Hepatocyte (in vitro differentiated cells): ENCODE results near the gene CEMP1. TPM values are rescaled to one million over a fixed set of nuclear protein-coding genes. Genes with fewer than 3 reads are reported as not detected.

Source experiments
- DNase-seq: peaks from one replicate; pipeline ENCODE4 v3.0.0-alpha.2; 2016; ENCODE audit warnings: low spot score
- H2AFZ ChIP-seq: fragments of 200-600 bp; sonication (generic); 2 replicates; pipeline ENCODE4 v1.6.0; 2016; ENCODE audit warnings: antibody characterized with exemption, mild to moderate bottlenecking
- H3K27ac ChIP-seq: fragments of 200-600 bp; sonication (generic); 2 replicates; pipeline ENCODE4 v1.5.1; 2016; ENCODE audit warnings: mild to moderate bottlenecking
- H3K27me3 ChIP-seq: fragments of 200-600 bp; sonication (generic); 2 replicates; pipeline ENCODE4 v1.6.1; 2016
- H3K36me3 ChIP-seq: fragments of 200-600 bp; sonication (generic); replicated peaks from 2 replicates; pipeline ENCODE4 v1.5.1; 2016; ENCODE audit warnings: low read depth; ENCODE audit not compliant: insufficient read depth
- H3K4me1 ChIP-seq: fragments of 200-600 bp; sonication (generic); 2 replicates; pipeline ENCODE4 v1.5.1; 2016; ENCODE audit warnings: mild to moderate bottlenecking, moderate library complexity; ENCODE audit not compliant: insufficient read depth
- H3K4me2 ChIP-seq: fragments of 200-600 bp; sonication (generic); 2 replicates; pipeline ENCODE4 v1.6.0; 2016
- H3K4me3 ChIP-seq: fragments of 200-600 bp; sonication (generic); 2 replicates; pipeline ENCODE4 v1.5.1; 2016; ENCODE audit warnings: mild to moderate bottlenecking
- H3K79me2 ChIP-seq: fragments of 200-600 bp; sonication (generic); 2 replicates; pipeline ENCODE4 v1.6.0; 2017; ENCODE audit warnings: mild to moderate bottlenecking
- H3K9me2 ChIP-seq: fragments of 200-600 bp; sonication (generic); replicated peaks from 2 replicates; pipeline ENCODE4 v1.6.0; 2017; ENCODE audit warnings: mild to moderate bottlenecking; ENCODE audit not compliant: insufficient read depth
- H3K9me3 ChIP-seq: fragments of 200-600 bp; sonication (generic); 2 replicates; pipeline ENCODE4 v1.5.1; 2016; ENCODE audit warnings: low read depth, mild to moderate bottlenecking
- H4K20me1 ChIP-seq: fragments of 200-600 bp; sonication (generic); 2 replicates; pipeline ENCODE4 v1.6.0; 2016; ENCODE audit warnings: mild to moderate bottlenecking; ENCODE audit not compliant: insufficient read depth, poor library complexity, severe bottlenecking
- CTCF ChIP-seq: fragments of 200-600 bp; sonication (generic); IDR thresholded peaks from 2 replicates; pipeline ENCODE4 v1.5.1; 2016; ENCODE audit warnings: antibody characterized with exemption, mild to moderate bottlenecking; ENCODE audit not compliant: poor library complexity
- EZH2 ChIP-seq: fragments of 200-600 bp; sonication (generic); IDR thresholded peaks from 2 replicates; pipeline ENCODE4 v1.6.1; 2016; ENCODE audit warnings: antibody characterized with exemption, mild to moderate bottlenecking, borderline replicate concordance
- EZH2phosphoT487 ChIP-seq: fragments of 200-600 bp; sonication (generic); IDR thresholded peaks from one replicate; pipeline ENCODE4 v1.6.1; 2018; ENCODE audit warnings: antibody characterized with exemption, mild to moderate bottlenecking, low read depth, moderate library complexity; ENCODE audit not compliant: unreplicated experiment, severe bottlenecking
- WGBS: methylation state at CpG from one replicate; pipeline ENCODE4 v1.1.6; 2016; ENCODE audit warnings: low lambda C conversion rate; ENCODE audit errors: missing lambda C conversion rate; 5-methylcytosine and 5-hydroxymethylcytosine counted together
- polyA plus RNA-seq: library from polyadenylated mRNA; unstranded; fragments of >200 nt; fragmentation: Nextera tagmentation; extraction: Ambion mirVana; gene quantifications from 2 replicates; pipeline ENCODE4 v1.2.1, GENCODE V29; 2016
- total RNA-seq: library from RNA; depleted of rRNA; stranded (reverse); fragments of >200 nt; gene quantifications from 2 replicates; pipeline ENCODE4 v1.2.3, GENCODE V29; 2014

CEMP1 gene
- total and polyA plus RNA-seq, 2 experiments from 2014 or later, result 11.1 TPM; not detected in 1

DNA sequence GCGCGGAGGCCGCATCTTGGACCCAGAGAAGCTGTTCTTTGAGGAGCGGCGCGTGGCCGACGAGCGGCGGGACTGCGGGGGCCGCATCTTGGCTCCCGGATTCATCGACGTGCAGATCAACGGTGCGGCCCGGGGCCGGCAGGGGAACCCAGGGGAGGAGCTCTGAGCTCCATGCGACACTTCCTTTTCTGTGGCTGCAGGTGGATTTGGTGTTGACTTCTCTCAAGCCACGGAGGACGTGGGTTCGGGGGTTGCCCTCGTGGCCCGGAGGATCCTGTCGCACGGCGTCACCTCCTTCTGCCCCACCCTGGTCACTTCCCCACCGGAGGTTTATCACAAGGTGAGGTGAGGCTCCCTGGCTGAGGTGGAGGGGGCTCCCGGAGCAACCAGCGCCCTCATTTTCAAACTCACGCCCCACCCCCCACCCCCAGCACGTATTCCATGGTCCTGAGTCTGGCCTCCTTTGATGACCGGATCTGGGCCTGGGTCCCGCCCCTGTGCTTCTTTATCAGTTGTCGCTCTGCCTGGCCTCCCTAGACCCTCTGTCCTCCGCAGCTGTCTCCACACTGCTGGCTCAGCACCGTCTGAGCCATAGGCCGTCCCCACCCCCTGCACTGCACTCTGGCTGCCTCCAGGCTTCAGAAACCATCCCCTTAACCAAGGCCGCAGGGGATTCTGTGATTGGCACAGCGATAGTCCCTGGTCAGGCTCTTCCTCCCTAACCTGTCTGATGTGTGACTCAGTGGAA, 10.2 kb downstream of the CEMP1 start:
- Histone ChIP-seq H2AFZ (no peak overlapping the region), H3K36me3 (no peaks in the 10 kb centered on the region), H3K4me1 (peaks cover 46% of the 10 kb centered on the region), H3K9me3 (no peaks in the 10 kb centered on the region), H4K20me1 (peaks cover 45% of the 10 kb centered on the region), H3K4me2 (peak overlapping the region; percentile 95), H3K9me2 (no peaks in the 10 kb centered on the region), H3K27me3 (no peaks in the 10 kb centered on the region), H3K79me2 (peaks cover 76% of the 10 kb centered on the region), H3K27ac (peak overlapping the region; percentile 81), H3K4me3 (peak overlapping the region; percentile 49)
- peak; percentile 69 for DNase-seq
- TF ChIP-seq EZH2 (no peak), EZH2phosphoT487 (no peak), CTCF (no peak)
- 23% methylated on average over 31 of the region's 41 CpGs for WGBS

DNA sequence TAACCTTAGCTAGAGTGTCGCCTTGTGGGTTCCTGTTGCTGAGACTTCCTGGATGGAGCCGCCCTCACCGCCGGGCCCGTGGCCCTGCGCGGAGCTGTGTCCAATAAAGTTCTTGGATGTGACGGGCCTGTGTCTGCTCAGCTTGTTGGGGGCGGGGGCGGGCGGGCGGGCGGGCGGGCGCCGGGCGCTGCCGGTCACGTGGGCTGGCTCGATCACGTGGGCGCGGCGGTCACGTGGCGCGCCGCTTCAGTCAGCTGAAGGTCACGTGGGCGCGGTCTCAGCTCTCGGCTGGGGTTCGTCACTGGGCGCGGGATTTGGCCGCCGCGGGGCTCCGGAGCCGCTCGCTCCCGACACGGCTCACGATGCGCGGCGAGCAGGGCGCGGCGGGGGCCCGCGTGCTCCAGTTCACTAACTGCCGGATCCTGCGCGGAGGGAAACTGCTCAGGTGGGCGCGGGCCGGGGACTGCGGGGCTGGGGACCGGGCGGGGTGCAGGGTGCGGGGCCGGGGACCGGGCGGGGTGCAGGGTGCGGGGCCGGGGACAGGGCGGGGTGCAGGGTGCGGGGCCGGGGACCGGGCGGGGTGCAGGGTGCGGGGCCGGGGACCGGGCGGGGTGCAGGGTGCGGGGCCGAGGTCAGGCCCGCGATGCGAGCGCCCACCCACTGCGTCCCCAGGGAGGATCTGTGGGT, 11.0 kb downstream of the CEMP1 start, which contains the start of gene AMDHD2:
Gene AMDHD2 (plus strand): TSS at position 275 of the 687 bp plus-strand sequence. CDS start 88 bp downstream, at position 363.
- TF ChIP-seq EZH2, result no peak
- TF ChIP-seq EZH2phosphoT487, result no peak
- TF ChIP-seq CTCF, result no peak
- Histone ChIP-seq H3K4me3 (peak within 1 kb of the TSS; percentile 49), H3K4me1 (peaks cover 51% of the 10 kb centered on the region), H3K36me3 (no peaks in the 10 kb centered on the region), H3K9me3 (no peaks in the 10 kb centered on the region), H3K9me2 (no peaks in the 10 kb centered on the region), H4K20me1 (peaks cover 52% of the 10 kb centered on the region), H3K79me2 (peaks cover 78% of the 10 kb centered on the region), H2AFZ (no peak within 1 kb of the TSS), H3K27ac (peak within 1 kb of the TSS; percentile 81), H3K4me2 (peak within 1 kb of the TSS; percentile 95), H3K27me3 (no peaks in the 10 kb centered on the region)
- WGBS, result 2% methylated on average over 32 of the region's 83 CpGs
- DNase-seq, result peak; percentile 98

DNA sequence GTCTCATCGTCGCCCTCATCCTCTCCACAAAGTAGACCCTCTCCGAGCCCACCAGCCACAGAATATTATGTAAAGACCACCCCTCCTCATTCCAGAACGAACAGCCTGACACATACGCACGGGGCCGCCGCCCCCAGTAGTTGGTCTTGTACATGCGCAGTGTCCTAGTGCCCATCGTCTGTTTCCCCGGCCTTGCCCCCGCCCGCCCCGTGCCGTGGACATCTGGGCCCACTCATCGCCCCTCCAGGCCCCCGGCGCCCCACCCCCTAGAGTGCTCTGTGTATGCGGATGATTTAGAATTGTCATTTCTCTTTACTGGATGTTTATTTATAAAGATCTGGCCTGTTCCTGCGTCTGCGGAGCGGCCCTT, 11.5 kb downstream of the CEMP1 start:
- Histone ChIP-seq H3K9me3 (no peaks in the 10 kb centered on the region), H4K20me1 (peaks cover 58% of the 10 kb centered on the region), H3K4me2 (peak overlapping the region; percentile 95)

More for the DNA sequence above, 11.5 kb downstream of the CEMP1 start:
- Histone ChIP-seq H3K4me3 (no peak overlapping the region), H3K4me1 (peaks cover 46% of the 10 kb centered on the region), H3K36me3 (no peaks in the 10 kb centered on the region), H3K27me3 (no peaks in the 10 kb centered on the region), H3K9me2 (no peaks in the 10 kb centered on the region), H3K27ac (peak overlapping the region; percentile 59), H3K79me2 (peaks cover 83% of the 10 kb centered on the region), H2AFZ (no peak overlapping the region)
- DNase-seq, result no peak
- TF ChIP-seq EZH2 (no peak), EZH2phosphoT487 (no peak), CTCF (no peak)
- WGBS, result 61% methylated on average over 22 of the region's 22 CpGs
